ENCODE results near the gene SEZ6L2.
"Not testable (repeated sequence)": the region's sequence is repeated elsewhere in the genome, so short reads cannot be mapped to it uniquely, and the experiment has no call there.

SEZ6L2 gene

GRCh38 chr16:29892458-29892813 is 6.9 kb downstream of the SEZ6L2 start:
- H3K27ac ChIP-seq: no peak overlapping the region
- no peak overlapping the region for H3K4me3 ChIP-seq

GRCh38 chr16:29891525-29892457 is 7.6 kb downstream of the SEZ6L2 start:
- H3K27ac ChIP-seq: no peak overlapping the region
- H3K4me3 ChIP-seq: no peak overlapping the region

GRCh38 chr16:29889372-29889771 is 10.0 kb downstream of the SEZ6L2 start:
- not testable (repeated sequence) for H3K4me3 ChIP-seq, H3K27ac ChIP-seq

GRCh38 chr16:29883987-29884386 is 15.4 kb downstream of the SEZ6L2 start:
- H3K4me3 ChIP-seq: no peak overlapping the region
- H3K27ac ChIP-seq: no peak overlapping the region

GRCh38 chr16:29881050-29881449 is 18.3 kb downstream of the SEZ6L2 start:
- Histone ChIP-seq H3K27ac (no peak overlapping the region), H3K4me3 (no peak overlapping the region)

- no peak overlapping the region for H3K4me3 ChIP-seq
- no peak overlapping the region for H3K27ac ChIP-seq
Observed at GRCh38 chr16:29878172-29878571, 21.2 kb downstream of the SEZ6L2 start.

- peak overlapping the region in 1 of 7 experiments; percentile 10 for H3K4me3 ChIP-seq
Observed at GRCh38 chr16:29877266-29877961, 21.9 kb downstream of the SEZ6L2 start.

GRCh38 chr16:29876594-29877249 is 22.6 kb downstream of the SEZ6L2 start:
- Histone ChIP-seq H3K27ac (no peak overlapping the region), H3K4me3 (peak overlapping the region in 4 of 7 experiments; percentile 6 to 22 (median 9))

More at GRCh38 chr16:29877266-29877961, 21.9 kb downstream of the SEZ6L2 start:
- no peak overlapping the region for H3K27ac ChIP-seq

GRCh38 chr16:29876217-29876593 is 23.1 kb downstream of the SEZ6L2 start:
- Histone ChIP-seq H3K4me3 (peak overlapping the region in 4 of 7 experiments; percentile 6 to 22 (median 8)), H3K27ac (no peak overlapping the region)

- Histone ChIP-seq H3K27ac (no peak overlapping the region), H3K4me3 (no peak overlapping the region)
Observed at GRCh38 chr16:29875206-29875605, 24.1 kb downstream of the SEZ6L2 start.

GRCh38 chr16:29873319-29873718 is 26.0 kb downstream of the SEZ6L2 start:
- Histone ChIP-seq H3K27ac (no peak overlapping the region), H3K4me3 (no peak overlapping the region)

- Histone ChIP-seq H3K4me3 (no peak overlapping the region), H3K27ac (no peak overlapping the region)
Observed at GRCh38 chr16:29871822-29872546, 27.4 kb downstream of the SEZ6L2 start.

GRCh38 chr16:29869067-29869466 is 30.3 kb downstream of the SEZ6L2 start:
- H3K4me3 ChIP-seq, H3K27ac ChIP-seq: not testable (repeated sequence)

- Histone ChIP-seq H3K4me3 (no peak overlapping the region), H3K27ac (no peak overlapping the region)
Observed at GRCh38 chr16:29868396-29869009, 30.8 kb downstream of the SEZ6L2 start.

- no peak overlapping the region for H3K4me3 ChIP-seq
- no peak overlapping the region for H3K27ac ChIP-seq
Observed at GRCh38 chr16:29864205-29864604, 35.1 kb downstream of the SEZ6L2 start.

GRCh38 chr16:29863669-29863984 is 35.7 kb downstream of the SEZ6L2 start:
- peak overlapping the region in 12 of 21 experiments; percentile 89 to 100 (median 97) for H3K27ac ChIP-seq
- H3K4me3 ChIP-seq: peak overlapping the region in 3 of 7 experiments; percentile 74 to 89 (median 86)

GRCh38 chr16:29862884-29863668 is 36.3 kb downstream of the SEZ6L2 start, which contains the start of gene CDIPT:
CDIPT (minus strand) TSS chr16:29863226; CDS start chr16:29862857, 369 bp downstream.
- peak within 1 kb of the TSS; percentile 61 to 100 (median 97) for H3K27ac ChIP-seq
- peak within 1 kb of the TSS; percentile 67 to 97 (median 86) for H3K4me3 ChIP-seq

GRCh38 chr16:29862383-29862883 is 36.9 kb downstream of the SEZ6L2 start:
- peak overlapping the region; percentile 67 to 97 (median 86) for H3K4me3 ChIP-seq
- H3K27ac ChIP-seq: peak overlapping the region; percentile 15 to 100 (median 97)

All from skin epidermis (tissue), 12 donors.